GM18519 (cell line): Measurements from ENCODE around the gene NACA2.
"Not testable (repeated sequence)": the region's sequence is repeated elsewhere in the genome, so short reads cannot be mapped to it uniquely, and the experiment has no call there.

Source experiments
- ATAC-seq: cut with Tn5 transposase; IDR thresholded peaks from one replicate; pipeline ENCODE4 v1.9.1; 2021; ENCODE audit warnings: mild to moderate bottlenecking, moderate library complexity; ENCODE audit not compliant: unreplicated experiment, low FRiP score

The NACA2 gene

DNA sequence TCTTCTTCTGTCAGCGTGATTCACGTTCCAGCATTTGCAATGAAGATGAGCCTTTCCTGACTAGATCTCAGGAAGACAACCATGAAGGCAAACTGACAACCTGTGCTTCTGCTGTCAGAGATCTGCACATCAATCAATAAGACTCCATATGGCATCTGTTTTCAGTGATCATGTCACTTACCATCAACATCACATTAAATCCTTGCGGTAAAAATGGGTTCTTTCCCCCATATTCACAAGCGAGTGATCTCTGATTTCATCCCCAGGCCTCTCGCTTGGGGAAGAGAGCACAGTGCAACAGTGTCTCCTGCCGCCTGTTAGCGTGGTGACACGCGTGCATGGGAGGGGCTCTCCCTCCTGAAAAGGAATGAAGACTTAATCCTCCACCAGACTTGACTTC lies 11.1 kb downstream of the NACA2 start:
- ATAC-seq: no peak

DNA sequence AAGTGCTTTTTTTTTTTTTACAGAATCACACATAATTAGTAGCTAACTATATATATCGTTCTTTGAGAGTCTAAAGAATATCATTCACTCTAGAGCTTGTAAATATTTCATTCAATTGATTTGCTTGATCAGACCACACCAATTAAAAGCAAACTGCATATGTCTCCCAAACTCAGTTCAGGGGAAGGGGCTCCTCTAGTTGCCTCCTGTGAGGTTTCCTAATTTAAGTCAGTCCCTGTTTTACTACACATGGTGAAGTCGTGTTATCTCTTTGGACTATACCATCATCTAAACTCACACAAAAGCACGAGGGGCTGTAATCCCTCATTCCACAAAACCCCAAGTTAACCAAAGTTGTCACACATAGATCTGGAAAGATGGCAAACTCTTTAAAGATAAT lies 11.7 kb downstream of the NACA2 start:
- no peak for ATAC-seq

DNA sequence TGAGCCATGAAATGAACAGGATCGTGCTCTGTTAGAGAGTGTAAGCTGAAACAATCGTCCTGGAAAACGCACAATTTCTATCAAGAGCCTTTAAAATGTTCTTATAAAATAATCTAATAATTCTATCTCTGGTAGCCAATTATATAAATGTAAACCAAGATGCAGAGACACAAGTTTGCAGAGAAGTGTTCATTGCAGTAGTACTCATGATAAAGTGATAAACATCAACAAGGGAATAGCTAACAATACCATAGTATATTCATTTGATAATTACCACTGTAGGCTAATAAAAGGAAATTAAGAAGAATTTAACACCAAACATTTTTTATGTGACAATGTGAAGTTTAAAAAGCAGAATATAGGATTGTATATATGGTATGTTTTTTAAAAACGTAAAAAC lies 12.4 kb downstream of the NACA2 start:
- ATAC-seq: no peak

DNA sequence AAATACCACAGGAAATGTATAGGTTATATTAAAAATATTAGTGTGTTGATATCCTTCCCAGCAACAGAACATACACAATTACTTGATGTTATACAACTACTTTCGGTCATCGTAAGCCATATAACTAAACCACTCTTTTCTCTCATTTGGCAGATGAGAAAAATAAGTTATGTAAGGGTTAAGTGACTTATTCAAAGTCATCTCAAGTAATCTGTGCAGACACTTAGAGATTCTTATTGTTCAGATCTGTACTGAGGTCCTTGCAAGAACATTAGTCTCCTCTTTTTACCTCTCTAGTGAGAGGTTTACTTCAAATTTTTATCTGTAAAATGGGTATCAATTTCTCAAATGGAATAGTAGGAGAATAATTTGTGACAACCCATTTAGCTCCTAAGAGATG lies 15.0 kb downstream of the NACA2 start:
- ATAC-seq: no peak

DNA sequence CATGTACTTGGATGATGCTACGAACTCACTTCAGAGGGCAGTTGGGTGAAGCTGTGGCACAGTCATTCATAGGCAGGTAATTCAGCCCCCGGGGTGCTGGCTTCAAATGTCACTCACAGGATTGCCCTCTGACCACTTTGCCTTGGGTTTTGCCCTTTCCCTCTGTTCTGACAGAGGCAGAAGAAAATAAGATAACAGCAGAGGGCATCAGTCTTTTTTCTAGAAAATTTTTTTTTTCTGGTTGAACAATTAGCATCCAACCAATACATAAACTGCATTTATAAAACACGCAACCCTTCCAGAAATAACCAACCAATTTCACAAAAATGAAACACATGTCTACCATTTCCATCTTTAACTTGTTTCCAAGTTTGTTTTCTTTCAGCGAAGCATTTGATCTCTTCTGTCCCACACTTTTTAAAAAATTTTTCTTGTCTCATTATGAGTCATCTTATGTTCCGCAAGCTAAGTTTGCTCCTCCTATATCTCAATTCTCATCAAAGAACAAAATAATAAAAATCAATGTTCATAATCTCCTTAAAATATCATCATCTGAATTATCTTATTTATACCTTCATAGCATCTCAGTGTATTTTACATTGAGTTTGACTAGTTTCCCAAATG lies 15.6 kb downstream of the NACA2 start:
- ATAC-seq: no peak

DNA sequence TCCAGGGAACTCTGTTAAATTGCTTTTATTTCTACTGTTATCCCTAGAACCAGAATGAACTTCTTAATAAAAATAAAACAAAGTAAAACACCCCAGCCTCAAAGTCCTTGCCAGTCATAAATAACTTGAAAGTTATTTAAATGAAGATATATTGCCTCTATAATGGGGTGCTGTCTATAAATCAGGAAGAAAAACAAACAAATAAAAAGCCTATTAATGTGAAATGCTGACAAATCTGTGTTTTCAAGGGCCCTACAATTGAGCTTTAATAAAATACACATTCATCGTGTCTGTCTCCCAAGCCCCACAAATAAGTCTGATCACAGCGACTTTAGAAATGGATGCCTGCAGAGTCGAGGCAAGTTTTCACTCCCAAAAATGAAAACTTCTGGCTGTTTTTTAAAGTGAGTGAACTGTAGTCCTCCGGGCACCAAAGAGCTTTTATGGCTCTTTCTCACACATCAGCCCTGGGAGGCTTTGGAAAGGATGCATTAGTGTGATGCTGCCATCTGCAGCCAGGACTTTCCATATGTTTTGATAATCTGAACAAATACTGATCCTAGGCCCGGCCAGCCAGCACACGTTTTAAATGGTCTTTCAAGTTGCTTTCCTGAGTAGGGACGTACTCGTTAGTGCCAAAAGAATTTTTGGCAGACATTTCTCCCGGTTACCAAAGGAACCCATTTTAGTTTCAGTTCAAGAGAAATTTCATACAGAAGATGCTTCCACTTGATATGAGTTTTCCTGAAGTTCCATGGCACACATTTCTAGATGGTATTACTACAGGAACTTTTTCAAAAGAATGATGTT lies 16.3 kb downstream of the NACA2 start:
- ATAC-seq: no peak

DNA sequence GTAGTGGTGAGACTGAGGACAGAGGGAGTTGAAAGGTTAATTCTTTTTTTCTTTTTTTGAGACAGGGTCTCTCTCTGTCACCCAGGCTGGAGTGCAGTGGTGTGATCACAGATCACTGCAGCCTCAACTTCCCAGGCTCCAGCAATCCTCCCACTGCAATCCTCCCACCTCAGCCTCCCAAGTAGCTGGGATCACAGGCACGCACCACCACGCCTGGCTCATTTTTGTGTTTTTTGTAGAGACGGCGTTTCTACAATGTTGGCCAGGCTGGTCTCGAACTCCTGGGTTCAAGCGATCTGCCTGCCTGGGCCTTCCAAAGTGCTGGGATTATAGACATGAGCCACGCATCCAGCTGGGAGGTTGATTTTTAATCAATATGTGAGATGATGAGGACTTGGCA lies 18.5 kb downstream of the NACA2 start:
- not testable (repeated sequence) for ATAC-seq

DNA sequence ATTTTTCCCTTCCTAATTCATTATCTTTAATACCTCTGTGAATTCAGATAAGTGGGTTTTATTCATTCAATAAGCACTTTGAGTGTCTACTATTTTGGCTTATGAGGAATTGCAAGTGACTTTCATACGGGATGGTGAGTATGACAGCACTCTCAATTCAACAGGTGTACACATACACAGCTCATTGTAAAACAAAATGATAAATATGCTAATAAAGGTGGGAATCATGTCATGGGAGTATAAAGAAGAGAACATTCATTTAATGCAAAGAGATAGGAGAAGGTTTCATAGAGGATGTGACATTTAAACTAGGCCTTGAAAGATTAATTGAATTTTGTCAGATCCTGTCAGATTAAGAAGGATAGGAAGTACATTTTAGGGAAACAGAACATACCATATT lies 19.4 kb downstream of the NACA2 start:
- no peak for ATAC-seq

DNA sequence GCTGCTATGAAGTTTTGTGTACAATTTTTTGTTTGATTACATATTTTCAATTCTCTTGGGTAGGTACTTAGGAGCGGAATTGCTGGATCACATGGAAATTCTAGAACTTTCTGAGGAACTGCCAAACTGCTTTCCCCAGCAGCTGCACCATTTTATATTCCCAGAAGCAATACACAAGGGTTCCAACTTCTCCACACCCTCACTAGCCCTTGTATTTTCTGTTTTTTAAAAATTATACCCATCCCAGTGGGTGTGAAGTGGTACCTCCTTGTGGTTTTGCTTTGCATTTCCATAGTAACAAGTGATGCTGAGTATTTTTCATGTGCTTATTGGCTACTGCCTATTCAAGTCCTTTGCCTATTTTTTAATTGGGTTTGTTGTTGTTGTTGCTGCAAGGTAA lies 20.9 kb downstream of the NACA2 start:
- ATAC-seq: no peak

DNA sequence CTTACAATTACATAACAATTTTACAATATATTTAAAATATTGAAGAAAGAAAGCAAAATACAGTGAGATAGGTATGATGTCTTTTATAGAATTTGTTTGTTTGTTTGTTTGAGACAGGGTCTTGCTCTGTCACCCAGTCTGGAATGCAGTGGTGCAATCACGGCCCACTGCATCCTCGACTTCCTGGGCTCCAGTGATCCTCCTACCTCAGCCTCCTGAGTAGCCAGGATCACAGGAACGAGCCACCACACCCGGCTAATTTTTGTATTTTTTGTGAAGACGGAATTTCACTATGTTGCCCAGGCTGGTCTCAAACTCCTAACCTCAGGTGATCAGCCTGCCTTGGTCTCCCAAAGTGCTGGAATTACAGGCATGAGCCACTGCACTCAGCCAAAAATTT lies 21.5 kb downstream of the NACA2 start:
- not testable (repeated sequence) for ATAC-seq

DNA sequence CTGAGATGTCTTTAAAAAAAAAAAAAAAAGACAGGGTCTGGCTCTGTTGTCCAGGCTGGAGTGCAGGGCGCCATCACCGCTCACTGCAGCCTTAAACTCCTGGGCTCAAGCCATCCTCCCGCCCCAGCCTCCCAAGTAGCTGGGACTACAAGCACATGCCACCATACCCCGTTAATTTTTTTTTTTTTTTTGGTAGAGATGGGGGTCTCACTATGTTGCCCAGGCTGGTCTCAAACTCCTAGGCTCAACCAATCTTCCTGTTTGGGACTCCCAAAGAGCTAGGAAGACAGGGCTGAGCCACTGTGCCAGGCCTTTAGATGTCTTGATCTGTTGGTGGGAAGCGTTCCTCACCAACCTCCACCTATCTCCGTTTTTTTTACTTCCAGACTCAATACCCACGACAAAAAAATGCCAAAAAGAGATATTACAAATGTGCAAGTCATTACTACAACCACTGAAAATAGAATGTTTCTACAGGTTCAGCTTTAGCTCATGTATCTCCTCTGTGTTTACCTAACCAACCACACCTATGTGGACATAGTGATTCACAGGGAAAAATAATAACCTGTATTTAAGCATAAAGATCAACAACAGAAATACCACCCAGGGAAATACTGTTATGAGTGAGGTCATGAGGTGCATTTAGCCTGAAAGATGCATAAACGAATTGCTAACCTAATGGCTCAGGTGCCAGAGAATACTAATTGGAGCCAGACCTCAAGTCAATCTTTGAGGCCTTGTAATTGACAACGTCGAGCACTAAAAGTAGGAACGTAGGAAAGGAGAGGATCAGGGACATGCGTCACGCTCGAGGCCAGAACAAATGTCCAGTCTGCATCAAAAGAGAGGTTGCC lies 22.6 kb downstream of the NACA2 start:
- no peak for ATAC-seq

DNA sequence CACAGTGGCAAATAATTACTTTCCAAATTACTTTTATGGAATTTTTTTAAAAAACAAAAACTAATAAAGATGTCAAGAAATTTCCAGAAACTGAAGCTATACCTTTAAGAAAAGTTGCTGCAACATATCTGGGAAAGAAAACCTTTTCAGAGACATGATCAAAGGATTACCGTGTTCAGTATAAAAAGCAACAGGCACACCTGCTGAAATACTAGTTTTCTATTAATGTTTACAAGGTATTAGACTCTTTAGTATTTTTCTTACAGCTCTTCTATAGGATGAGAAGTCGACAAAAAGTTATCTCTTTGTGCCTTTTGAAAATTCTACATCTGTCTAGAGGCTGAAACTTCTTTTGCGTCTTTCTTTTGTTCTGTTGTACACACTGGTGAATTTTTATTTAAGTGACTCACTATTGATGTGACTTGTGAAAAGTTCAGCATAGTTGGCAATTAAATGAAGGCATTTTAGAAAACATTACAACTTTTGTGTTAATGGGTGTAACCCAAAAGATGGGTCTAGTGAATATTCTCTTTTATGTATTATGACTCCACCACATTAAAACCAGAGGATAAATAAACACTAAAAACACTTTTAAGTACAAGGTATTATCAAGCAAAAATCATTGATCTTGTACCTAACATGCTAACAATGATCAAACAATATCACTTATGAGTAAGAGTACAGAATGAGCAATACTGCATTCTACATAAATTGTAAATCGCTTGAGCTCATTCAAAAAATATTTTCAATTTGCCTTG lies 23.8 kb downstream of the NACA2 start:
- ATAC-seq: no peak

DNA sequence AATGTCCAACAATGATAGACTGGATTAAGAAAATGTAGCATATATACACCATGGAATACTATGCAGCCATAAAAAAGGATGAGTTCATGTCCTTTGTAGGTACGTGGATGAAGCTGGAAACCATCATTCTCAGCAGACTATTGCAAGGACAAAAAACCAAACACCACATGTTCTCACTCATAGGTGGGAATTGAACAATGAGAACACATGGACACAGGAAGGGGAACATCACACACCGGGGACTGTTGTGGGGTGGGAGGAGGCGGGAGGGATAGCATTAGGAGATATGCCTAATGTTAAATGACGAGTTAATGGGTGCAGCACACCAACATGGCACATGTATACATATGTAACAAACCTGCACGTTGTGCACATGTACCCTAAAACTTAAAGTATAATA lies 24.6 kb downstream of the NACA2 start:
- ATAC-seq: not testable (repeated sequence)

DNA sequence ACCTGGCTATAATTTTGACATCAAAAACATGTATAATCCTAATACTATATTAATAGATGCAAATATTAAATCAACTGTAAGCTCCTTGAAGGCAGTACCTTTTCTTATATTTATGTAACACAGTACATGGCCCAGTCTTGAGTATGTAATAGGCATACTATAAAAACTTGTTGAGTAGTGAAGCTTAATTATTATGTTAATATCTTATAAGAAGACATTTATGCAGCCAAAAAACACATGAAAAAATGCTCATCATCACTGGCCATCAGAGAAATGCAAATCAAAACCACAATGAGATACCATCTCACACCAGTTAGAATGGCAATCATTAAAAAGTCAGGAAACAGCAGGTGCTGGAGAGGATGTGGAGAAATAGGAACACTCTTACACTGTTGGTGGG lies 25.2 kb downstream of the NACA2 start:
- ATAC-seq: not testable (repeated sequence)

DNA sequence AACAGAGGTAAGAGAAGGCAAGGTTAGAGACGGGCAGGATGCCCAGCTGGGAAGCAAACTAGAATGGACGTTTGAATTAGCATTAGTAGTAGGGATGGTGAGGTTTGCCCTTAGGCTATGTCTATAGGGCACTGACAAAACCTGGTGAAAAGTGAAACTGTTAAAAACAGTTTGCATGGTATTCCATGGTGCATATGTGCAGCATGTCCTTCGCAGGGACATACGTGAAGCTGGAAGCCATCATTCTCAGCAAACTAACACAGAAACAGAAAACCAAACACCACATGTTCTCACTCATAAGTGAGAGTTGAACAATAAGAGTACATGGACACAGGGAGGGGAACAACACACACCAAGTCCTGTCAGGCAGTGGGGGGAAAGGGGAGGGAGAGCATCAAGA lies 25.8 kb downstream of the NACA2 start:
- ATAC-seq: no peak

DNA sequence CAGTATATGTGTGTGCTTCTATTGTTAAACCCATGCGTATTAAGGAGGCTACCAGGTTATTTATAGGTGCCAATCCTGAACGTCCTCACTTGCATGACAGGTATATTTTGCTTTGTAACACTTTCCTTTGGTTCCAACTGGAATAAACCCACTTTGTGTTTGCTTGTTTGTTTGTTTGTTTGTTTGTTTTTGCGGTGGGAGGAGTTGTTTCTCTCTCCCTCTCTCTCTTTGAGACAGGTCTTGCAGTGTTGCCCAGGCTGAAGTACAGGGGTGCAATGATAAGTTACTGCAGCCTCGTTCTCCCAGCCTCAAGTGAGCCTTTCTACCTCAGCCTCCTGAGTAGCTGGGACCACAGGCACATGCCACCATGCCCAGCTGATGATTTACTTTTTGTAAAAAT lies 28.7 kb downstream of the NACA2 start:
- no peak for ATAC-seq

DNA sequence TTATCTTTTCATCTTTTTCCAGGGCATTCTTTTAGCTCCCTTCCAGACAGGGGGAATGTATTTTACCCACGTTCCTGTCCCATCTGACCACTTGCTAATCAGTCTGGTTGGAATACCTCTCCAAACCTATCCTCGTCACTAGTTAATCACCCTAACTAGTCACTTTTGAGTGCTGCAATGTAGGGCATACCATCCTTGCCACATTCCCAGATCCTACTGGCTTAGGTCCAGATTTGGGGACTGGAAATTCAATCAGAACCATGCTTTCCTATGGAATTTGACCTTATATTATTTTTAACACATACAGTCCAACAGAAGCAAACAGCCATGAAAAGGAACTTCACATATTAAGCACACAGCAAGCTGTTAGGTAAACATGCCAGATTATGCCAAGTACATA lies 29.7 kb downstream of the NACA2 start:
- no peak for ATAC-seq

DNA sequence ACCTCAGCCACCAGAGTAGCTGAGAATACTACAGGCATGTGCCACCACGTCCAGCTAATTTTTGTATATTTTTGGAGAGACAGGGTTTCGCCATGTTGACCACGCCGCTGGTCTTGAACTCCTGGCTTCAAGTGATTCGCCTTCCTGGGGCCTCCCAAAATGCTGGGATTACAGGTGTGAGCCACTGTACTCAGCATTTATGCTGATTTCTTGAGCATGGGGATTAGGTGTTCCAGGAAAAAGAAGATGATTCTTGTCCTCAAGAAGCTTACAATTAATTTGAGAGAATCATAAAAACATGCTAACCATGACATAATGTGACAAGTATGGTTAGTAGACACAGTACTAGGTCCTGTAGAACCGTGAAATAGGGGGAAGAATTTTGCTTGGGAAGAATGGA lies 30.9 kb downstream of the NACA2 start:
- no peak for ATAC-seq

DNA sequence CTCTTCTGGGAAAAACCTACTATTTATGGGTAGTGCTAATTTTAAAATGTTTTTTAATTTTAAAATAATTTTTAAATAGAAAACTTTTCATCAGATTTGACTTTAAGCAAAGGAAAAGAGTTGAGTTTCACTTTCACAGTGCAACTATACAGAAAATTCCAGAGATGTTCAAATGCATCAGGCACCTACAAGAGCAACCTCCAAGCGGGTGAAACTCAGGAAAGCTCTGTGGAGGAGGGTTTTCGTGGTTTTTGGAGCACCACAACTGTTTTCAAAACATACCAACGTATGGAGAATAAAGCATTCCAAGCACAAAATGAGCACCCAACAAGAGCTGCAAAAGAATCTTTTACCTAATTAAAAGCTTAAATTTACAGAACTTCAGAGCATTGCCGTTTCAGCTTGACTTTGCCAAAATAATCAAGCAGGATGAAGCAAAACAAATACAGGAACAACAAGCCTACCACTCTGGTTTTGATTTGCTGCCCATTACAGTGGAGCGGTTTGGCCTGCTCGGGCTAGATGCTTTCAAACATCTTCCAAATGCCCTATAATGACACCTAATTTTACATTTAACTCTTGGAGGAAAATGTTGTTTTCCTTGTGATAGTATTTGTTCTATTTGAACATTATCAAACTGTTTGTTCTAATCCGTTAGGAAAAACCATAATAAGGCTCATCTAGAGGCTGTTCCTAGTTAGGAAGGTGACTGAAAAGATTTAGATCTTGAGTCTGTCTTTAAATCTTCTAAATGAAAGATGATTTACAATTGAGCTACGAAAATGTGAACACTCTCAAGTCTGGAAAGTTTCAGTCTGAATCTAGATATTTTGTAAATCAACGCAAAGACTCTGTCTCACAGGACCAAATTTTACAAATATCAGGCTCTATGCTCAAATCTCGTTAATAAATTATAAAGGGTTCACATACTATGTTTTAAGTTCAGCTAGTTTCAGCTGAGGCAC lies 34.5 kb downstream of the NACA2 start:
- no peak for ATAC-seq
